BLaER1 treated with 17β-estradiol and CSF1 and Interleukin-3, amounts not matched to agents 10 nM and 100 nM (cell line): Measurements from ENCODE around the gene RANGAP1.
"Not testable (repeated sequence)": the region's sequence is repeated elsewhere in the genome, so short reads cannot be mapped to it uniquely, and the experiment has no call there.

Experiments used
- H3K27ac ChIP-seq, 11 experiments: shearing (Covaris generic); formaldehyde crosslinking; 2 replicates each; pipeline ENCODE4 v1.8.1; 2022
- H3K27me3 ChIP-seq, 11 experiments: shearing (Covaris generic); formaldehyde crosslinking; 2 replicates each; pipeline ENCODE4 v1.8.1; 2022
- H3K36me3 ChIP-seq, 11 experiments: shearing (Covaris generic); formaldehyde crosslinking; 2 replicates each; pipeline ENCODE4 v1.8.1; 2022
- H3K4me1 ChIP-seq, 10 experiments: shearing (Covaris generic); formaldehyde crosslinking; 2 replicates each; pipeline ENCODE4 v1.8.1; 2022
- H3K4me2 ChIP-seq, 11 experiments: shearing (Covaris generic); formaldehyde crosslinking; 2 replicates each; pipeline ENCODE4 v1.8.1; 2022
- H3K4me3 ChIP-seq, 10 experiments: shearing (Covaris generic); formaldehyde crosslinking; 2 replicates each; pipeline ENCODE4 v1.8.1; 2022
- H3K9ac ChIP-seq, 11 experiments: shearing (Covaris generic); formaldehyde crosslinking; 2 replicates each; pipeline ENCODE4 v1.8.1; 2022
- H3K9me3 ChIP-seq, 11 experiments: shearing (Covaris generic); formaldehyde crosslinking; replicated peaks in 1 of 11; 2 replicates each; pipeline ENCODE4 v1.8.1; 2022
- H4K20me1 ChIP-seq, 11 experiments: shearing (Covaris generic); formaldehyde crosslinking; 2 replicates each; pipeline ENCODE4 v1.8.1; 2022
- Cebpa-rat ChIP-seq, 11 experiments: shearing (Covaris generic); IDR thresholded peaks; 2 replicates each; pipeline ENCODE4 v1.8.1; 2022

Gene RANGAP1

GRCh38 chr22:41305646-41306045 is 19.7 kb upstream of the RANGAP1 start:
- H3K36me3 ChIP-seq, result peaks cover 0 to 58% (median 31%) of the 10 kb centered on the region in 11 experiments; a peak in 17 of 22 replicates
- 0 out of 22 replicates have a peak overlapping the region, but pooled peaks of 1 of the 11 experiments have one; percentile 11 for H3K27ac ChIP-seq
- no peaks in the 10 kb centered on the region for H3K27me3 ChIP-seq
- peaks cover 72 to 83% (median 81%) of the 10 kb centered on the region in 10 experiments for H3K4me1 ChIP-seq
- H3K9me3 ChIP-seq, result no peaks in the 10 kb centered on the region
- TF ChIP-seq Cebpa-rat (IDR thresholded peaks at IDR 0.05), result no peak
- H3K4me2 ChIP-seq, result peak overlapping the region; percentile 17 to 97 (median 67)
- H4K20me1 ChIP-seq, result peaks cover 14 to 88% (median 80%) of the 10 kb centered on the region in 11 experiments; a peak in 21 of 22 replicates
- no peak overlapping the region for H3K4me3 ChIP-seq
- H3K9ac ChIP-seq, result 0 out of 22 replicates have a peak overlapping the region, but pooled peaks of 1 of the 11 experiments have one; percentile 14

- peak overlapping the region; percentile 92 to 99 (median 97) for H3K27ac ChIP-seq
- peaks cover 0 to 32% (median 21%) of the 10 kb centered on the region in 11 experiments; a peak in 16 of 22 replicates for H3K36me3 ChIP-seq
- H3K9me3 ChIP-seq, result 0 out of 22 replicates have a peak, but pooled peaks cover 0 to 5% (median 0%) of the 10 kb centered on the region in 11 experiments
- H3K4me3 ChIP-seq, result peak overlapping the region; percentile 83 to 100 (median 98)
- peaks cover 53 to 59% (median 58%) of the 10 kb centered on the region in 10 experiments for H3K4me1 ChIP-seq
- peak overlapping the region; percentile 97 to 100 (median 99) for H3K9ac ChIP-seq
- no peaks in the 10 kb centered on the region for H3K27me3 ChIP-seq
- peaks cover 14 to 59% (median 53%) of the 10 kb centered on the region in 11 experiments; a peak in 21 of 22 replicates for H4K20me1 ChIP-seq
- peak overlapping the region; percentile 82 to 98 (median 92) for H3K4me2 ChIP-seq
- no peak for TF ChIP-seq Cebpa-rat (IDR thresholded peaks at IDR 0.05)
Measured at GRCh38 chr22:41302811-41303210, 16.8 kb upstream of the RANGAP1 start.

- H3K27me3 ChIP-seq, result no peaks in the 10 kb centered on the region
- H3K4me2 ChIP-seq, result peak overlapping the region; percentile 82 to 98 (median 92)
- peak overlapping the region; percentile 97 to 100 (median 99) for H3K9ac ChIP-seq
- H3K9me3 ChIP-seq, result 0 out of 22 replicates have a peak, but pooled peaks cover 0 to 5% (median 0%) of the 10 kb centered on the region in 11 experiments
- H3K27ac ChIP-seq, result peak overlapping the region; percentile 92 to 99 (median 97)
- peaks cover 47 to 53% (median 52%) of the 10 kb centered on the region in 10 experiments for H3K4me1 ChIP-seq
- TF ChIP-seq Cebpa-rat (IDR thresholded peaks at IDR 0.05), result no peak
- peak overlapping the region; percentile 83 to 100 (median 98) for H3K4me3 ChIP-seq
- peaks cover 10 to 53% (median 46%) of the 10 kb centered on the region in 11 experiments; a peak in 21 of 22 replicates for H4K20me1 ChIP-seq
- H3K36me3 ChIP-seq, result peaks cover 0 to 26% (median 15%) of the 10 kb centered on the region in 11 experiments; a peak in 16 of 22 replicates
Measured at GRCh38 chr22:41302021-41302767, 16.2 kb upstream of the RANGAP1 start.

GRCh38 chr22:41301085-41302020 is 15.4 kb upstream of the RANGAP1 start, which contains the start of gene ZC3H7B:
TSS of gene ZC3H7B (plus strand) at chr22:41301525. CDS start at chr22:41320661, 19,136 bp downstream.
- peaks cover 0 to 18% (median 10%) of the 10 kb centered on the region in 11 experiments; a peak in 16 of 22 replicates for H3K36me3 ChIP-seq
- H4K20me1 ChIP-seq, result peaks cover 7 to 45% (median 38%) of the 10 kb centered on the region in 11 experiments; a peak in 20 of 22 replicates
- peak within 1 kb of the TSS; percentile 97 to 100 (median 99) for H3K9ac ChIP-seq
- peak within 1 kb of the TSS; percentile 83 to 100 (median 98) for H3K4me3 ChIP-seq
- H3K27ac ChIP-seq, result peak within 1 kb of the TSS; percentile 92 to 99 (median 97)
- no peaks in the 10 kb centered on the region for H3K27me3 ChIP-seq
- peak within 1 kb of the TSS; percentile 82 to 98 (median 92) for H3K4me2 ChIP-seq
- 0 out of 22 replicates have a peak, but pooled peaks cover 0 to 5% (median 0%) of the 10 kb centered on the region in 11 experiments for H3K9me3 ChIP-seq
- no peak for TF ChIP-seq Cebpa-rat (IDR thresholded peaks at IDR 0.05)
- peaks cover 39 to 45% (median 44%) of the 10 kb centered on the region in 10 experiments for H3K4me1 ChIP-seq

GRCh38 chr22:41300661-41301060 is 14.7 kb upstream of the RANGAP1 start:
- Histone ChIP-seq H3K4me2 (peak overlapping the region; percentile 74 to 97 (median 88)), H3K27ac (peak overlapping the region in 2 of 11 experiments; percentile 95 to 98; a peak in 1 of 22 replicates), H3K9ac (peak overlapping the region in 9 of 11 experiments; percentile 97 to 100 (median 99); a peak in 16 of 22 replicates), H3K4me3 (peak overlapping the region; percentile 83 to 100 (median 98); a peak in 19 of 20 replicates), H3K36me3 (peaks cover 0 to 13% (median 7%) of the 10 kb centered on the region in 11 experiments; a peak in 14 of 22 replicates), H4K20me1 (peaks cover 4 to 38% (median 31%) of the 10 kb centered on the region in 11 experiments; a peak in 20 of 22 replicates), H3K27me3 (no peaks in the 10 kb centered on the region), H3K4me1 (peaks cover 32 to 38% (median 37%) of the 10 kb centered on the region in 10 experiments), H3K9me3 (0 out of 22 replicates have a peak, but pooled peaks cover 0 to 5% (median 0%) of the 10 kb centered on the region in 11 experiments)
- no peak for TF ChIP-seq Cebpa-rat (IDR thresholded peaks at IDR 0.05)

- no peak overlapping the region for H3K9ac ChIP-seq
- peaks cover 0 to 2% (median 0%) of the 10 kb centered on the region in 11 experiments; a peak in 1 of 22 replicates for H4K20me1 ChIP-seq
- H3K27ac ChIP-seq, result no peak overlapping the region
- no peaks in the 10 kb centered on the region for H3K27me3 ChIP-seq
- no peaks in the 10 kb centered on the region for H3K36me3 ChIP-seq
- H3K9me3 ChIP-seq, result peaks cover 0 to 15% (median 4%) of the 10 kb centered on the region in 11 experiments; a peak in 11 of 22 replicates
- peaks cover 4 to 12% (median 6%) of the 10 kb centered on the region in 10 experiments; a peak in 19 of 20 replicates for H3K4me1 ChIP-seq
- TF ChIP-seq Cebpa-rat (IDR thresholded peaks at IDR 0.05), result no peak
- H3K4me2 ChIP-seq, result no peak overlapping the region
- no peak overlapping the region for H3K4me3 ChIP-seq
Measured at GRCh38 chr22:41296826-41297667, 11.1 kb upstream of the RANGAP1 start.

- not testable (repeated sequence) for H4K20me1 ChIP-seq, H3K4me2 ChIP-seq, H3K4me3 ChIP-seq
Measured at GRCh38 chr22:41294816-41295215, 8.8 kb upstream of the RANGAP1 start.

More at GRCh38 chr22:41294816-41295215, 8.8 kb upstream of the RANGAP1 start:
- not testable (repeated sequence) for H3K36me3 ChIP-seq, H3K9ac ChIP-seq, H3K4me1 ChIP-seq, H3K27me3 ChIP-seq, H3K27ac ChIP-seq
- H3K9me3 ChIP-seq, result peaks cover 0 to 15% (median 4%) of the 10 kb centered on the region in 11 experiments; a peak in 11 of 22 replicates
